ENCODE results near the gene CSTF3. TPM values are rescaled to one million over a fixed set of nuclear protein-coding genes. Genes with fewer than 3 reads are reported as not detected.

The CSTF3 gene
- total RNA-seq, 1 experiment from 2014 or later = 68.3 TPM

GRCh38 chr11:33207408-33207985, 46.2 kb upstream of the CSTF3 start:
- H3K9me3 Mint-ChIP-seq = peaks cover 4% of the 10 kb centered on the region; the same call in 1 of the 2 replicates
- H3K36me3 Mint-ChIP-seq = no peaks in the 10 kb centered on the region
- POLR2A ChIA-PET = no interaction called here
- DNase-seq (ENCODE audit: low spot score) = no peak
- H3K4me3 Mint-ChIP-seq = no peak overlapping the region
- H3K27ac Mint-ChIP-seq = no peak overlapping the region
- 0 out of 2 replicates have a peak, but pooled peaks cover 2% of the 10 kb centered on the region for H3K4me1 Mint-ChIP-seq
- no peaks in the 10 kb centered on the region for H3K27me3 Mint-ChIP-seq (ENCODE audit: low read depth)
- no peak for ATAC-seq
- TF ChIP-seq NFATC4 (CRISPR knock-in tag; IDR thresholded peaks at IDR 0.05) = no peak
- no peak for TF ChIP-seq RORB (CRISPR knock-in tag; IDR thresholded peaks at IDR 0.05)
- TF ChIP-seq GRHL2 (CRISPR knock-in tag; IDR thresholded peaks at IDR 0.05; ENCODE audit: insufficient replicate concordance, severe bottlenecking) = no peak
- TF ChIP-seq KAT7 (CRISPR knock-in tag; IDR thresholded peaks at IDR 0.05; ENCODE audit: borderline replicate concordance) = no peak
- TF ChIP-seq, protein P1, sequence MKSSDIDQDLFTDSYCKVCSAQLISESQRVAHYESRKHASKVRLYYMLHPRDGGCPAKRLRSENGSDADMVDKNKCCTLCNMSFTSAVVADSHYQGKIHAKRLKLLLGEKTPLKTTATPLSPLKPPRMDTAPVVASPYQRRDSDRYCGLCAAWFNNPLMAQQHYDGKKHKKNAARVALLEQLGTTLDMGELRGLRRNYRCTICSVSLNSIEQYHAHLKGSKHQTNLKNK (CRISPR knock-in tag; IDR thresholded peaks at IDR 0.05) = no peak
- no peak for TF ChIP-seq NFE2L1 (CRISPR knock-in tag; IDR thresholded peaks at IDR 0.05)
- no peak for TF ChIP-seq NR1H2 (CRISPR knock-in tag; IDR thresholded peaks at IDR 0.05)
- TF ChIP-seq FOXP4 (CRISPR knock-in tag; IDR thresholded peaks at IDR 0.05) = no peak
- TF ChIP-seq GABPB1 (CRISPR knock-in tag; IDR thresholded peaks at IDR 0.05) = no peak
- no peak for TF ChIP-seq ZNF671 (CRISPR knock-in tag; IDR thresholded peaks at IDR 0.05)
- no peak for TF ChIP-seq PRRX2 (CRISPR knock-in tag; IDR thresholded peaks at IDR 0.05)
- CTCF ChIA-PET = interaction anchor here (0.7 to 1.8 kb wide), 3 partner anchors 34 to 170 kb away, joined by 3 to 4 read pairs (median 3); no protein-coding TSS in a partner anchor

- Mint-ChIP-seq H3K27ac (no peak overlapping the region), H3K9me3 (no peaks in the 10 kb centered on the region), H3K4me3 (no peak overlapping the region), H3K4me1 (peaks cover 8% of the 10 kb centered on the region), H3K36me3 (no peaks in the 10 kb centered on the region), H3K27me3 (ENCODE audit: low read depth) (no peaks in the 10 kb centered on the region)
- ChIA-PET CTCF (interaction anchor here (0.6 to 2.0 kb wide), 4 partner anchors 11 to 86 kb away, joined by 3 to 8 read pairs (median 8); partner anchors contain the start of gene CSTF3), POLR2A (no interaction called here)
- TF ChIP-seq EMX1 (CRISPR knock-in tag; IDR thresholded peaks at IDR 0.05) (no peak), KAT7 (CRISPR knock-in tag; IDR thresholded peaks at IDR 0.05; ENCODE audit: borderline replicate concordance) (no peak), RELA (CRISPR knock-in tag; IDR thresholded peaks at IDR 0.05; ENCODE audit: borderline replicate concordance) (no peak), ZNF317 (CRISPR knock-in tag; IDR thresholded peaks at IDR 0.05; ENCODE audit: borderline replicate concordance, low read depth) (no peak)
- TF ChIP-seq, protein P2, sequence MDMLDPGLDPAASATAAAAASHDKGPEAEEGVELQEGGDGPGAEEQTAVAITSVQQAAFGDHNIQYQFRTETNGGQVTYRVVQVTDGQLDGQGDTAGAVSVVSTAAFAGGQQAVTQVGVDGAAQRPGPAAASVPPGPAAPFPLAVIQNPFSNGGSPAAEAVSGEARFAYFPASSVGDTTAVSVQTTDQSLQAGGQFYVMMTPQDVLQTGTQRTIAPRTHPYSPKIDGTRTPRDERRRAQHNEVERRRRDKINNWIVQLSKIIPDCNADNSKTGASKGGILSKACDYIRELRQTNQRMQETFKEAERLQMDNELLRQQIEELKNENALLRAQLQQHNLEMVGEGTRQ (CRISPR knock-in tag; IDR thresholded peaks at IDR 0.05) = no peak
- DNase-seq (ENCODE audit: low spot score) = no peak
- ATAC-seq = no peak
These were observed 36.8 kb upstream of the CSTF3 start for GRCh38 chr11:33197915-33198727.

GRCh38 chr11:33195462-33196173, 34.3 kb upstream of the CSTF3 start:
- no peak for DNase-seq (ENCODE audit: low spot score)
- Mint-ChIP-seq H3K4me3 (no peak overlapping the region), H3K4me1 (peaks cover 8% of the 10 kb centered on the region), H3K27ac (no peak overlapping the region), H3K9me3 (no peaks in the 10 kb centered on the region), H3K27me3 (ENCODE audit: low read depth) (no peaks in the 10 kb centered on the region), H3K36me3 (no peaks in the 10 kb centered on the region)
- POLR2A ChIA-PET = no interaction called here
- ATAC-seq = no peak
- CTCF ChIA-PET = no interaction called here
- TF ChIP-seq, protein P3, sequence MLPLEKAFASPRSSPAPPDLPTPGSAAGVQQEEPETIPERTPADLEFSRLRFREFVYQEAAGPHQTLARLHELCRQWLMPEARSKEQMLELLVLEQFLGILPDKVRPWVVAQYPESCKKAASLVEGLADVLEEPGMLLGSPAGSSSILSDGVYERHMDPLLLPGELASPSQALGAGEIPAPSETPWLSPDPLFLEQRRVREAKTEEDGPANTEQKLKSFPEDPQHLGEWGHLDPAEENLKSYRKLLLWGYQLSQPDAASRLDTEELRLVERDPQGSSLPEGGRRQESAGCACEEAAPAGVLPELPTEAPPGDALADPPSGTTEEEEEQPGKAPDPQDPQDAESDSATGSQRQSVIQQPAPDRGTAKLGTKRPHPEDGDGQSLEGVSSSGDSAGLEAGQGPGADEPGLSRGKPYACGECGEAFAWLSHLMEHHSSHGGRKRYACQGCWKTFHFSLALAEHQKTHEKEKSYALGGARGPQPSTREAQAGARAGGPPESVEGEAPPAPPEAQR (CRISPR knock-in tag; IDR thresholded peaks at IDR 0.05) = no peak
- TF ChIP-seq ZNF138 (CRISPR knock-in tag; conservative IDR thresholded peaks at IDR 0.05) = no peak
- TF ChIP-seq, protein P4, sequence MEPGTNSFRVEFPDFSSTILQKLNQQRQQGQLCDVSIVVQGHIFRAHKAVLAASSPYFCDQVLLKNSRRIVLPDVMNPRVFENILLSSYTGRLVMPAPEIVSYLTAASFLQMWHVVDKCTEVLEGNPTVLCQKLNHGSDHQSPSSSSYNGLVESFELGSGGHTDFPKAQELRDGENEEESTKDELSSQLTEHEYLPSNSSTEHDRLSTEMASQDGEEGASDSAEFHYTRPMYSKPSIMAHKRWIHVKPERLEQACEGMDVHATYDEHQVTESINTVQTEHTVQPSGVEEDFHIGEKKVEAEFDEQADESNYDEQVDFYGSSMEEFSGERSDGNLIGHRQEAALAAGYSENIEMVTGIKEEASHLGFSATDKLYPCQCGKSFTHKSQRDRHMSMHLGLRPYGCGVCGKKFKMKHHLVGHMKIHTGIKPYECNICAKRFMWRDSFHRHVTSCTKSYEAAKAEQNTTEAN (CRISPR knock-in tag; IDR thresholded peaks at IDR 0.05) = no peak
- no peak for TF ChIP-seq SP1 (CRISPR knock-in tag; conservative IDR thresholded peaks at IDR 0.05)
- TF ChIP-seq JAZF1 (CRISPR knock-in tag; IDR thresholded peaks at IDR 0.05) = no peak
- TF ChIP-seq TP53 (CRISPR knock-in tag; IDR thresholded peaks at IDR 0.05) = no peak
- no peak for TF ChIP-seq IRF2 (CRISPR knock-in tag; IDR thresholded peaks at IDR 0.05; ENCODE audit: borderline replicate concordance, low read depth)
- TF ChIP-seq ZNF317 (CRISPR knock-in tag; IDR thresholded peaks at IDR 0.05; ENCODE audit: borderline replicate concordance, low read depth) = no peak

All from WTC11 (cell line).